HG03066 (cell line): ENCODE results near the gene PAFAH2.
"Not testable (repeated sequence)": the region's sequence is repeated elsewhere in the genome, so short reads cannot be mapped to it uniquely, and the experiment has no call there.

ENCODE experiments used
- ATAC-seq: cut with Tn5 transposase; IDR thresholded peaks from one replicate; pipeline ENCODE4 v1.9.1; 2021; ENCODE audit warnings: low read depth; ENCODE audit not compliant: unreplicated experiment

The PAFAH2 gene

GRCh38 chr1:25989440-25990234 is 8.2 kb downstream of the PAFAH2 start:
- no peak for ATAC-seq

DNA sequence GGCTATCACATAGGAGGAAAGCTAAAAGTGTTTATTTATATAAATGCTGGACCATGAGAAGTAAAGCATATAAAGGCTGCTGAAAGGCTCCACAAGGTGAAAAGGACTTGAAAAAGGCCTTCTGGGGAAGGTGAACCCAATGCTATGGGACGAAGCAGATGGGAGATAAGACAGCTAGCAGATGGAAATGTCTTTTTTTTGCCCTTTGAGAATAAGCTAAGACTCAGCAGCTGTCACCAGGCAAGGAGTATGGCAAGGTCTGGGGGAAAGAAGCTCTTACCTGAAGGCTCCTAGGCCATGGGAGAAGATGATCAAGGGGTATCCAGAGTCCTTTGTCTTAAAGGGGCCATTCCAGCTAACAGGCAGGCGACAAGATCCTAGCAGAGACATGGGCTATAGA is 9.9 kb downstream of the PAFAH2 start:
- ATAC-seq = no peak

- not testable (repeated sequence) for ATAC-seq
These were observed 11.1 kb downstream of the PAFAH2 start for GRCh38 chr1:25986773-25987172.

GRCh38 chr1:25985670-25986069 is 12.2 kb downstream of the PAFAH2 start:
- ATAC-seq = no peak

GRCh38 chr1:25985171-25985570 is 12.7 kb downstream of the PAFAH2 start:
- no peak for ATAC-seq

GRCh38 chr1:25979210-25979609 is 18.7 kb downstream of the PAFAH2 start:
- no peak for ATAC-seq

- no peak for ATAC-seq
These were observed 19.5 kb downstream of the PAFAH2 start for GRCh38 chr1:25978403-25978802.

- ATAC-seq = no peak
These were observed 20.1 kb downstream of the PAFAH2 start for GRCh38 chr1:25977801-25978200.

DNA sequence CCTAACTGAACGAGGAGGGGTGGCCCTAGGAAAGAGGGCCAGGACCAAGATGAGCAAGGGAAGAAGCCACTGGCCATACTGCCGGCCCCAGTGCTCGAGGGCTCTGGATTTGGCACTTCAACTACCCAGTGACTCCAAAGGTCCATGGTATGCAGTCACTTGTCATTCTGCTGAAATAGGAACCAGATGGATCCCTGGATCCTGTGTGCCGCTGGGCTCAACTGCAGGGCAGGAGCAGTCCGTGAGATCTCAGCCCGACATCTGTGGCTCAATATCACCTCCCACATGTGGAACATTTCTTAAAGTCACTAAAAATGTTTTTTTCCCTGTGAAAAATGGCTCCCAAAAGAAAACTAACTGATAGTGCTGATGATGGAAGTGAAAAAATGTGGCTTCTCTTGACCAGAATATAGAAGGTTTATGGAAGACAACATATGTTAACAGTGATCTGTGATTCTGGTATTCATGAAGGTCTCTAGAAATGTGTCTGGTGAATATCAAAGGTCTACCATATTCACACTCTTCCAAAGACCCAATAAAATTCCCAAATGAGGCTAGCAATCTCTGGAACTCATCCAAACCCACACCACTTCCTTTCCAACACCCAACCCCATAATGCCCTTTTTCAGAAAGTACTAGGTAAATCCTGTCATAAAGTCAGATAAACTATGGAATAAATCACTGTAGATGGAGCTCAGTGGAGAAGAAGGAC is 24.1 kb downstream of the PAFAH2 start:
- ATAC-seq = no peak

GRCh38 chr1:25971811-25972180 is 26.1 kb downstream of the PAFAH2 start:
- no peak for ATAC-seq

GRCh38 chr1:25971066-25971810 is 26.6 kb downstream of the PAFAH2 start:
- no peak for ATAC-seq

DNA sequence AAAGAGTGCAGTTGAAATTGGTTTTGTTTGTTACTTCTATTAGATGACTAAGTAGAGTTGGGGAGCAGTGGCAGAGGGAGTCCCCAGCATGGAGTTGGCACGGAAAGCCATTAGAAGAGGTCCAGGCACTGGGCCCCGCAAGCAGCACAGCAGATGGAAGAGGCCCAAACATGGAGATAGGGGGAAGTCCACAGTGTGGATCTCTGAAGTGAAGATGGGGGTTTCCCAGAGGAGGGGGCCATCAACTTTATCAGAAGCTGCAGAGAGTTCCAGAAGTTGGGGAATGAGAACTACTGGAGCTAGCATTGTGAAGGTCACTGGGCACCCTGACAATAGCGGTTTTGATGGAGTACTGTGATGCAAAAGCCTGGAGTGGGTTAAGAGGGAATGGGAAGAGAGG is 30.6 kb downstream of the PAFAH2 start:
- no peak for ATAC-seq

DNA sequence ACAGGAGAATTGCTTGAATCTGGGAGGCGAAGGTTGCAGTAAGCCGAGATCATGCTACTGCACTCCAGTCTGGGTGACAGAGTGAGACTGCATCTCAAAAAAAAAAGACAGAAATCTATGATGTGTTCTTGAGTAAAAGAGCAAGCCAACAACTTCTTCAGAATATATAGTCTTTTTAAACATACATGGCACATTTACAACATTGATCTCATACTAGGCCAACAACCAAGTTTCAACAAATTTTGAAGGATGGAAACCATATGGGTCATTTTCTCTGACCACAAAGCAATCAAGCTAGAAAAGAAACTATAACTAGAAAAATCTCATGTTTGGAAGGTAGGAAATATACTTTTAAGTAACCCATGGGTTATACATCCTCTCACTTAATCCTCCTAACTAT is 38.3 kb downstream of the PAFAH2 start:
- ATAC-seq = no peak

DNA sequence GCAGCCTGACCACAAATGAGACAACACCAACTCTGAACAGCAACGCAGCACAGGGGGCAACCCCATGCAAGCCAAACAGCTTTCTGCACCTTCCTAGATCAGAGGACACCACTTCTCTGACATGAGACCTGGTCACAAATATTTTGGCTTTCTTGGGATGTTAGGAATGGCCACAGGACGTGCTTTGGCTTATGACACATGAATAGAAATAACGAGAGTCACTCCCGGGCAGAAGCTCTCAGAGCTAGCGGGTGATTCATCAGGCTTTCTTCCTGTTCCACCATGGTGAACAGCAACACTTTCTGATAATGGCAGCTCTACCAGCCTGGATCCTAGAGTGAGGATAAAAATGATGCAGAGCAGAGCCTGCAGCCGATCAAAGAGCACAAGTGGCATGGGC is 39.4 kb downstream of the PAFAH2 start:
- no peak for ATAC-seq

DNA sequence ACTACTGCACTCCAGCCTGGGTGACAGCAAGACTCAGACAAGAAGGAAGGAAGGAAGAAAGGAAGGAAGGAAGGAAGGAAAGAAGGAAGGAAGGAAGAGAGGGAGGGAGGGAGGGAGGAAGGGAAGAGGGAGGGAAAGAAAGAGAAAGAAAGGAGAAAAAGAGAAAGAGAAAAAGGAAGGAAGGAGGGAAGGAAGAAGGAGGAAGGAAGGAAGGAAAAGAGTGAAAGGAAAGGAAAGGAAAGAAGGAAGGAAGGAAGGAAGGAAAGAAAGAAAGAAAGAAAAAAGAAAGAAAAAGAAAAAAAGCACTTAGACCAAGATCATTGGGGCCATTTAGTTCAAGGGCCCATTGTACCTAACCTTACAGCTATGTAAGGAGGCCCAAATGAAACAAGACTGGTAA is 42.3 kb downstream of the PAFAH2 start:
- no peak for ATAC-seq

GRCh38 chr1:25954282-25954938 is 43.5 kb downstream of the PAFAH2 start:
- ATAC-seq = no peak

DNA sequence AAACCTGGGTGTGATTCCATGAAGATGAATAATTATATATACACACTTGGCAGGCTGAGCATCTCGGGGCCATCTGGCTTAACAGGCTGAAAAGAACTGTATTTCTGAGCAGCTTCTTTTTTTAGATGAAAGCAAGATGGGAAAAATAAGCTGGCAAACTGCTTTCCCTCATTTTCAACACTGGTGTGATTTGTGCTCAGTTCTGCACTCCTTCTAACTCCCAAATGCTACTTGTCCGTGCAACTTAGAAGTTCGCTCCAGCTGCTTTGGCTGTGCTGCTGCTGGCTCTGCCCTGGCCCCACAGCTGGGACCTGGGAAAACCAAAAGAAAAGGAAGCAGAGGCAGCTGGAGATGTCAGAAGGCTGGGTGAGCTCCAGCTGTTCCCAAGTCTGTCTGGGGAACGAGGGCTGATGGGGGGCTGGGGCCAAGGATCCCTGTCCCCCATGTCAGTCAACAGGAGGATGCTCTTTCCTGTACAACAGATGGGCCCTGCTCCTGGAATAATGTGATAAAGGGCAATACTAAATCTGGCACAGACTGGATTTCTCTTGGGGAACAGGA is 44.9 kb downstream of the PAFAH2 start:
- ATAC-seq = no peak

DNA sequence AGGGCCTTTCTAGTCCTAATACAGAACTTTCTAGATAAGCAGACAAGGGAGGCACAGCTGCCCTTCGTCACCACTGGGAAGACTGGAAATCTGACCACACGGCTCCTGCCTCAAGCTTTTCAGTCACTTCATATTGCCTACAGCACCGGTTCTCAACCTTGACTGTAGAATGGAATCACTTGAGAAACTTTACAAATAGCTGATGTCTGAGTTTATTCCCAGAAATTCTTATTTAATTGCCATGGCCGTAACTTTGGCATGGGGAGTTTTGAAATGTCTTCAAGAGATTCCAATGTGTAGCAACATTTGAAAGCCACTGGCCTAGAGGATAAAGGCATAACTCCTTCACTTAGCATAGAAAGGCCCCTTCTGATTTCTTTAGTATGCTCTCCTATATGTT is 49.2 kb downstream of the PAFAH2 start:
- ATAC-seq = no peak

GRCh38 chr1:25947027-25947426 is 50.8 kb downstream of the PAFAH2 start:
- no peak for ATAC-seq

DNA sequence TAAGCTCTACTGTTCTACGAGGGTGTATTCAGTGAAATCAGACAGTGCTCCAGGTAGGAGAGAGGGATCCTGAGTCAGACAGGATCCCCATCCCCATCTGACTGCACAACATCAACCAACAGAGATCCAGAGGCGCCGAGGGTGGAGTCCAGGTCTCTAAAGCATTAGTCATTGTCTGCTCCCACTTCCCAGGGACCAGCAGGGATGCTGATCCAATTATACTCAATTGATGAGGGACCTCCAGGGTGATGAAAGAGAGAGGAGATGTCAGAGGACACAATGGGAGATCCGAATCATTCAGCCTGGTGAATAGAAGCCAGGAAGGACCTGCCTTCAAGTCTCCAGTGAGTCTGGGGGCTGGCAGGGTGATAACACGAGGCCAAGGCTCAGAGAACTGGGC is 52.1 kb downstream of the PAFAH2 start:
- ATAC-seq = no peak

DNA sequence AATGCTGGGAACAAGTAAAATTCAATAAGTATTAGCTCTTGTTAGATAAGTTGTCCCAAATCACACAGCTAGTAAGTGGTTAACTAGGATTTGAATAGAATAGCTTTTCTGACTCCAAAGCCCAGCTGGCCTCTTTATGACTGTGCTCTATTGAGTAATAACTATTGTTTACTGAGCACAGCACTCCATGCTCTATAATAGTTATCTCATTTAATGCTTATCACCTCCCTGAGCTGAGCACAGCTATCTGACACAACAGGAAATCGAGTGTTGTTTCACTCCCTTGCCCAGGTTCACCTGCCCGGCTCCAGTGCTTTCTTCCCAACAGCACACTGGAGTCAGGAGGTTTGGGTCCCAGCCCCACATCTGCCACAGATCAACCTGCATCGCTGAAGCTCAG is 52.9 kb downstream of the PAFAH2 start:
- no peak for ATAC-seq
